ENCODE results near the gene TENT4A.
A peak's percentile ranks its signal among the peaks of the same experiment; 100 is the strongest.
"Not testable (repeated sequence)": the region's sequence is repeated elsewhere in the genome, so short reads cannot be mapped to it uniquely, and the experiment has no call there.

TENT4A gene

DNA sequence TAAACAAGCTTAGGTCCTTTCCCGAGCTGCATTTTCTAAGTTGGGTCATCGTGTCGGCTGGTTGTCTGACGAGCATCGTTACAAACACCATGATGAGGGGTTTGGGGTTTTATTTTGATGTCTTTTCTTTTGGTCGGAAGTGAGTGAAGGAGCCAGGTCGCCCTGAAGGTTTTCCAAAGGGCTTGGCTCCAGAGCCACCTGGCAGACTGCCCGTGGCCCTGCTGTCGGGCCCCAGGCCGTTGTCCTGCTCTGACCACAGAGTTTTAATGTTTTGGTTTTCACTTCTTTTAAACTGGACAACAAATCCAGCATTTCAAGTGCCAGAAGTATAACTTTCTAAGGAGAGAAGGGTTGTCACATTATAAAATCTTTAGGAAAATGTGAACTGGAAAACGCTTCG lies 42.3 kb downstream of the TENT4A start:
- DNase-seq, result no peak

- DNase-seq, result no peak
Measured at GRCh38 chr5:6755941-6756340, 42.7 kb downstream of the TENT4A start.

DNA sequence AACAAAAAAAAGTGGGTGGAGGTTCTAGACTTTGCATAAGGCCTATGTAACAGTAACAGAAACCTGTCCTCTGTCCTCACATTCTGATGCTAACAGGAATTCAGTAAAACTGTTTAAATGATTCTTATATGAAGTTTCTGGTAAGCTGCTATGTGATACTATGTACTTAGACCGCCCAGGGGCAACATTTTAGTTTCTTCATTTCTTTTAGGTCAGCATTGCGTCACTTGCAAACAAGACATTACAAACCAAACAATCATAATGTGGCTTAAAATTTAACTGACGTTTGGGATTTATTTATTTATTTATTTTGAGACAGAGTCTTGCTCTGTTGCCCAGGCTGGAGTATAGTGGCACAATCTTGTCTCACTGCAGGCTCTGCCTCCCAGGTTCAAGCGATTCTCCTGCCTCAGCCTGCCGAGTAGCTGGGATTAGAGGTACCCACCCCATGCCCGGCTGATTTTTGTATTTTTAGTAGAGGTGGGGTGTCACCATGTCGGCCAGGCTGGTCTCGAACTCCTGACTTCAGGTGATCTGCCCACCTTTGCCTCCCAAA lies 44.3 kb downstream of the TENT4A start:
- DNase-seq, result no peak

GRCh38 chr5:6758236-6758635 lies 45.0 kb downstream of the TENT4A start:
- DNase-seq, result no peak

- DNase-seq, result no peak
Measured at GRCh38 chr5:6758706-6759105, 45.5 kb downstream of the TENT4A start.

DNA sequence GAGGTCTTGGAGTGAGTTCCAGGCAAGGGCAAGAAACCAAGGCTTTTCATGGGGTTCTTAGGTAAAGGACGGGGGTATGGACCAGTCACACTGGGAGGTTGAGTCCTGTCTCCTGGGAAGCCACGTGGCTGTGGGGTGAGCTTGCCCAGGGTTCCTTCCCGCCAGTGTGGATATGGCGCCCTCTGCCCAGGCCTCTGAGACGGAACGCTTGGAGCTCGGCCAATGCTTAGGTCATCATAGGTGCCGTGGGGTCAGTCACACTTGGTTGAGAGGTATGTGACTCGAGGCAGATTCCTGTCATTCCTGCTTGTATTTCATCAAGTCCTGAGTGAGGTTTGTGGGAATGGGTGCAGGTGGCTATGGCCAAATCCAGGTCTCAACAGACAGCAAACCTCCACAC lies 46.2 kb downstream of the TENT4A start:
- DNase-seq, result no peak

GRCh38 chr5:6759983-6760382 lies 46.8 kb downstream of the TENT4A start:
- no peak for DNase-seq

GRCh38 chr5:6760686-6761085 lies 47.5 kb downstream of the TENT4A start:
- DNase-seq, result no peak

DNA sequence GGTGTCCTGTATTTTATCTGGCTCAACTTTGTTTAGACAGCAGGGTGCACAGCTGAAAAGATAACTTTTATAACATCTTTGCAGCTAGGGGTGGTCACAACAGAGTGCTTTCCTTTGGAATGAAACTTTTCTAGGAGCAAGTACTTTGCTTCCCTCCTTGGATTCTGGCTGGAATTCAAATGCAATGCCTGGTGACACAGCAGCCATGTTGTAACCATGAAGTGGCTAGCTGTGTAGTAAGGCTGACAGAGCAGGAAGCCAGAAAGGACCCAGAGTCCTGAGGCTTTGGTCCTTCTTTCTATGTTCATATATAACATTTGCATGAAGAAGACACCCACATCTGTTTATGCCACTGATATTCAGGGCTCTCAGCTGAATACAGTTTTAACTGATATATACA lies 48.1 kb downstream of the TENT4A start:
- no peak for DNase-seq

DNA sequence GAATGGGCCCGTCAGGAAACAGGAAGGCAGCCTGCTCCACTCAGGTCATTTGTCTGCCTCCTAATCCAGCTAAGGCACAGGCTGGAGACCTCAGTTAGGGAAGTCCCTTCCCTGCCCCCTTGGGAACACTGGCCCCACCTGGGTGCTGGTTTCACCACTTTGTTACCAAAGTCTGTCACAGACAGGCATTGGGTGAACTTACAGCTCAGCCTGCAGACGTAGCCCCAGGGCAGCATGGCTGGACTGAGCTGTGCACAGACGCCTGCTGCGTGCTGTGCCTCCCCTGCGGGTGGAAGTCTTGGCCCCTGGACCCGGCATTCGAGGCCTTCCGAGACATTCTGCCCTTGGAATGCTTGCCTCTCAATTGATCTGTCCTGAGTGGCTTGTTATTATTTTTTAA lies 48.9 kb downstream of the TENT4A start:
- DNase-seq, result no peak

DNA sequence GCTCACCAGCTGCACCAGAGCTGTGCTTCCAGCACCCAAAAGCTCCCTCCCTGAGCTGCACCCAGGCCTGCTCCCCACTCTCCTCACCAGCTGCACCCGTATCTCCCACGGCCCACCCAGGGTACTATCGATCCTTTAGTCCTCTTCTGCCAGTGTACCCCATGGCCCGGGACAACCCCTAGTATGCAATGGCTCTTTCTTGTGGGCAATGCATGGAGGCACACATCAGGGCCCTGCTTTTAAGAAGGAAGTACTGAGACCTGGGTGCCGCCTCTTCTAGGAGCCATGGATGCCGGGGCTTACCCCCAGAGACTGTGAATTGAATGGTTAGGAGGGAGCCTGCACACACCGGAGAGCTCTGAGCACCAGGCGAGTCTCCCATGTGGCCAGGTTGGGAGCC lies 49.5 kb downstream of the TENT4A start:
- no peak for DNase-seq

DNA sequence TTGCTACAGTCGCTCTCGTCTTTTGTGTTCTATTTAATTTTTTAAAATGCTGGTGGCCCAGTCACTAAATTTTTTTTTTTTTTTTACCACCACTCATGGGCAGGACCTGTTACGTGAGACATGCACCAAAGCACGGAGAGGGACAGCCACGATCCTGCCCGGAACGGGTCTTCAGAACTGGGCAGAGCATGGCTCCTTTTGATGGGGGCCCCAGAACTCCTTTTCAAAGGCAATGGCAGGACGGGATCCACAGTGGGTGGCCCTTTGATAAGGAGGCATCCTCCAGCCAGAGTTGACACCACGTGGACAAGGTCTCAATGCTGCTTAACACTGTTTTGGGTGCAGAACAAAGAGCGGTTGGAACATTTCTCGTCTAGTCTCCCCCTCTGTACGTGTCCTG lies 50.0 kb downstream of the TENT4A start:
- DNase-seq, result no peak

DNA sequence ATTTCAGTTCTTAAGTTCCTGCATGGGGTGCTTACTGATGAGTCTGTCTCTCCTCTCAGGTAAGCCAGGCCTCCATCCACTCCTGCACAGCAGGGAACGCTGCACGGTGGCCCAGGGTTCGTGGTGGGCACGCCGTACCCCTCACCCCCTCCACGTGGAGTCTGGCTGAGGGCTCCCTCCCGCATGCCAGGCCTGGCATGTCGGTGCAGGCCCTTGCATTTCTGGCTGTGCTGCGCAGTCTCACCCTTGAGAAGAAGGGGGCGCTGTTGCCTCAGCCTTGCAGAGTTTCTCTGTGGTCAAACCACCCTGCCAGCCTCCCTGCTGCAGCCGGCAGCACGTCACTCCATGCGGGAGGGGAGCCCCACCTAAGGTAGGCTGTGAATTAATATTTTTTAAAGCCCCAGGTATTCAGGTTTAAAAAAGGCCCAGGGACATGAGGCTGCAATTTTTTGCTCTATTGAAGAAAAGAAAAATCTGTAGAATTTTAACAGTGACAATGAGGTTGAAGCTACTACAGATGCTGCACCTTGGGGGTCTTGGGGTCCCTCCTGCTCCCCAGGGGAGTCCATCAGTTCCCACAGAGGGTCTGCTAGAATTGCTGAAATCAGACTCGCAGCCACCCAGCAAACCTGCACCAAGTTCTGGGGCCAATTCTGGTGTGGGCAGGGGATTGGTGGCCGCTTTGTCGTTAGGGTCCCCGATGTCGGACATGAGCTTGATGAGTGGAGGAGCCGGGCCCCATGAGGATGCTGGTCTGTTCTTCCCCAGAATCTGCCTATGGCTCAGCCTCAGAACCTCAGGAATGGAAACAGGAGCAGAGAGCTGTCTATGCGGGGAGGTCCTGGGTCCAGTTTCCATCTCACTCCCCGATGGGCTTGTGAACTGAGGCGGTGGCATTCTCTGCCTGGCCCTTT lies 52.6 kb downstream of the TENT4A start:
- DNase-seq, result peak; percentile 72

DNA sequence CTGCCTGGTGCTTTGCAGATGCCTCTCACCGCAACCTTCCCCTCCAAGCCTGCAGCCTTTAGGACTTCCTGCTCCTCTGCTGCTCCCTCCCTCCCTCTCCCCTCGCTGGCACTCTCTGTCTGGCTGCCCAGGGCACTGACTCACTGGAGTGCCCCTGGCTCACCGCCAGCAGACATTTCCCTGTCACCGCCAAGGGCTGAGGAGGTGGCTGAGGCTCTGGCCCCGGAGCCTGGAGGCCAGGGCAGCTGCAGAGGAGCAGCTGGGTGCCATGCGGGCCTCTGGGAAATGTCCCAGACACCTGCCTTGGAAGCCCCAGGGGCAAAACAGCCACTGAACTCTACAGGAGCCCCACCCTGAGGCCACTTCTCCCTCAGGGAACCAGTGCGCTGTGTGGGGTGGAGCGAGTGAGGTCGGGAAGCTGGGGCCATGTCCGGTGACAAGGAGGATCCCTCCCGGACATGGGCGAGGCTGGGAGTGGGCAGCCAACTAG lies 53.4 kb downstream of the TENT4A start:
- DNase-seq, result peak; percentile 60

GRCh38 chr5:6767481-6768063 lies 54.3 kb downstream of the TENT4A start:
- DNase-seq, result no peak

DNA sequence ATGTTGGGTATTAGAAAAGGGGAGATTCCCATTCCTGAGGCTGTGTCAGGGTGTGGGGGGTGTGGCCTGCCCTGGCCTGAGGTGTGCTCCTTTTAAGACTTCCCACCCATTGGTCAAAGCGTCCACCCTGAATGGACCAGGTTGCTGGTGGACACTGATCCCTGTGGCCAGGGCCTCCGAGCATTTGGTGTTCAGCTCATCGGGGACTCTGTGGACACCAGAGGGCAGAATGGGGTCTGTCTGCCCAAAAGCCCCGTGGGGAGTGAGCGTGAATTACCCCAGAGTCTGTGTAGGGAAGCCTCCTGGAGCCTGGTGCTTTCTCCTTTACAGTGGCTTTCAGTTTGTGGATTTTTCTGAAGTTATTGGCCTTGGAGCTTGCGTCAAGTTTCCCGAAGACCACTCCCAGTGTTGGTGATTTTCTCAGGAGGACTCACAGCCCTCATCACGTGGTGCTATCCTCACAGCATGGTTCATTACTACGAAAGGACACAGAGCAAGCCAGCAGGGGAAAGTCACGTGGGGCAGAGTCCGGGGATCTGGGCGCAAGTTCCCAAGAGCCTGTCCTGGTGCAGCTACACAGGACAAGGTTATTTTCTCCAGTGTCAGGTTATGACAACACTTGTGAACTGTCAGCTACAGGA lies 55.5 kb downstream of the TENT4A start:
- DNase-seq, result no peak

- DNase-seq, result no peak
Measured at GRCh38 chr5:6770826-6771607, 57.8 kb downstream of the TENT4A start.

DNA sequence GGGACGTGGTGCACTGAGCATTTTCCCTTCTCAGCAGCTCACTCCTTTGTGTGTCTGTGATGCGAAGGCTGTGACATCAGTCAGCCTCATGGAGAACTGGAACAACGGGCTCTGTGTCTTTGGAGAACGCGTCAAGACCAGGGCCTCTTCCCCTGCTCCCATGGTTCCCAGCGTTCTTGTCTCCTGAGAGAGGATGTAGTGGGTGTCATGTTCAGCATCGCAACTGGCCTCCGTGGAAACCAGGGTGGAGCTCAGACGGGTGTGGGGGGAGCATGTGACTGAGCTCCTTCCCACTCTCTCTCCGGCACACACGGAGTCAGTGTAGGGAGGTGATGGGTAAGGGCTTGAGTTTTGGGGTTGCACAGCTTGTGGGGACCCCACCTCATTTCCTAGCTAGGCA lies 59.7 kb downstream of the TENT4A start:
- DNase-seq, result no peak

- DNase-seq, result no peak
Measured at GRCh38 chr5:6773342-6774035, 60.3 kb downstream of the TENT4A start.

- DNase-seq, result not testable (repeated sequence)
Measured at GRCh38 chr5:6774207-6774606, 61.0 kb downstream of the TENT4A start.

DNA sequence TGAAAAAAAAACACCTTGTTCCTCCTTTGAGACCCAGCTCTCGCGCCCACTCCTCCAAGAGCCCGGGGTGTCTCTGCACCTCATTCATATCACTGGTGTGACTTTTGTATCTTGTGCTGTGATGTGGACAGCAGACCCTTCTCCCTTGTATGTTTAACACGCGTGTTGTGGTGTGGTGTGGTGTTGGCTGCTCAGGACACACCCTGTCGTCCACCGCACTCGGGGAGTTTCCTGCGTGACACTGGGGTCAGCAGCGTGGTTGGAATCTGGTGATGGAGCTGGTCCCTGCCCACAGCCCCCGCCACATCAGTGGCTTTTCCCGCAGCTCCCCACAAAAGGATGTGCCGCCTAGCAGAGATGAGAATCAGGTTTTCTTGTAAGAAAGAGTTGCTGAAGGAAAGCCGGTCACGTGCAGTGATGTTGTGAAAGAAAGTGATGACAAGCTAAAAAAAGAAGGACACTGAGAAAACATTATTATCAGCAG lies 61.5 kb downstream of the TENT4A start:
- no peak for DNase-seq

- no peak for DNase-seq
Measured at GRCh38 chr5:6775571-6775970, 62.3 kb downstream of the TENT4A start.
